ENCODE results near the gene TPPP2.

DNA sequence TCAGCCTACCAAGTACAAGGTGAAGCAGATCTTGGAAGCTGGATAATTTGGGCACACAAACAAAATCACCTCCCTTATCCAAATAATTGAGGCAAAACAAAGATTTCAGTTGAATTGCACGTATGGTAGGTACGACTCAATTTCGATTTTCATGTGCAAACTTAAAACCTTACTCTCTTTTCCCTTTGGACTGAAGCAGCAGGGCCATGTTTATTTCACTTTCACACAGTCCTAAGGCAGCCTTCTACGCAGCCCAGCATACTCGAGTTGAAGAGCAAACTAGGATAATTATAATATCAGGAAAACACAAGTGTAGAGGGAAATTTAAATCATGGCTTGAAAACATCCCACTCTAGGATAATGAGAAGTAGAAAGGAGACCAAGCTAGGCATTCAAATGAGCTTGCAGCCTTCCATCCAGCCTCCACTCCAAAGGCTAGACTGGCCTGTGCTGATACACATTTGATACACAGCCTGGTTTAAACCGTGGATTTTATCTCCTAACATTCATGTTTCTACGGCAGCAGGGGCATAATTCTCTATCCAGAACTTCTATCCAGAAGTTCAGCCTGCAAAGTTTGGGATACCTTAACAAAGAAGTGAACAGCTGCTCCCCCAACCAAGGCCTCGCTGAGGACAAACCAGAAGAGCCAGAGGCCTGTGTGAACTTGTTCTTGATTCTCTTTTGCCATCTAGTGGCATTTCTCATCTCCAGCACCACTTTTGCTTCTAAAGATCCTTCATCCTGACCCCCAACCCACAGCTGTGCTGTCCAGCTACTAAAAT lies 9.8 kb downstream of the TPPP2 start:
- TF ChIP-seq EZH2 (IDR thresholded peaks at IDR 0.05; ENCODE audit: low read length, unreplicated experiment) (no peak), EZH2phosphoT487 (IDR thresholded peaks at IDR 0.05; ENCODE audit: borderline replicate concordance, low read length) (no peak)
- TF ChIP-seq, protein P1, sequence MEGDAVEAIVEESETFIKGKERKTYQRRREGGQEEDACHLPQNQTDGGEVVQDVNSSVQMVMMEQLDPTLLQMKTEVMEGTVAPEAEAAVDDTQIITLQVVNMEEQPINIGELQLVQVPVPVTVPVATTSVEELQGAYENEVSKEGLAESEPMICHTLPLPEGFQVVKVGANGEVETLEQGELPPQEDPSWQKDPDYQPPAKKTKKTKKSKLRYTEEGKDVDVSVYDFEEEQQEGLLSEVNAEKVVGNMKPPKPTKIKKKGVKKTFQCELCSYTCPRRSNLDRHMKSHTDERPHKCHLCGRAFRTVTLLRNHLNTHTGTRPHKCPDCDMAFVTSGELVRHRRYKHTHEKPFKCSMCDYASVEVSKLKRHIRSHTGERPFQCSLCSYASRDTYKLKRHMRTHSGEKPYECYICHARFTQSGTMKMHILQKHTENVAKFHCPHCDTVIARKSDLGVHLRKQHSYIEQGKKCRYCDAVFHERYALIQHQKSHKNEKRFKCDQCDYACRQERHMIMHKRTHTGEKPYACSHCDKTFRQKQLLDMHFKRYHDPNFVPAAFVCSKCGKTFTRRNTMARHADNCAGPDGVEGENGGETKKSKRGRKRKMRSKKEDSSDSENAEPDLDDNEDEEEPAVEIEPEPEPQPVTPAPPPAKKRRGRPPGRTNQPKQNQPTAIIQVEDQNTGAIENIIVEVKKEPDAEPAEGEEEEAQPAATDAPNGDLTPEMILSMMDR (conservative IDR thresholded peaks at IDR 0.05; ENCODE audit: low read depth, low read length): peak; percentile 67
